Right lobe of liver (tissue), 6 donors: ENCODE results near the gene PRMT7. TPM values are rescaled to one million over a fixed set of nuclear protein-coding genes. Genes with fewer than 3 reads are reported as not detected.

ENCODE experiments used
- ATAC-seq, 4 donors: fragments of 200-7000 bp; cut with Tn5 transposase; one replicate each; pipeline ENCODE4 v1.9.1; 2020; ENCODE audit warnings: mild to moderate bottlenecking in 4 of 4, moderate library complexity in 4 of 4
- DNase-seq, 3 donors: peaks; one replicate each; pipeline ENCODE4 v3.0.0-alpha.2; 2020
- H3K27ac ChIP-seq, 3 donors: fragments of 200-600 bp; one replicate each; pipeline ENCODE4 v1.8.0; 2022
- H3K27me3 ChIP-seq, 2 donors: fragments of 200-600 bp; one replicate each; pipeline ENCODE4 v1.8.0; 2022
- H3K36me3 ChIP-seq, 4 donors: fragments of 200-600 bp; sonication (generic) in 1 of 4; one replicate each; pipeline versions ENCODE4 v1.5.1 to v1.8.0; 2017 to 2022; ENCODE audit warnings: control low read depth in 1 of 4
- H3K4me1 ChIP-seq, 4 donors: fragments of 200-600 bp; sonication (generic) in 1 of 4; one replicate each; pipeline versions ENCODE4 v1.5.1 to v1.8.0; 2017 to 2022; ENCODE audit warnings: control low read depth in 1 of 4
- H3K4me3 ChIP-seq, 3 donors: fragments of 200-600 bp; one replicate each; pipeline ENCODE4 v1.8.0; 2022
- H3K9me3 ChIP-seq, 4 donors: fragments of 200-600 bp; sonication (generic) in 1 of 4; one replicate each; pipeline versions ENCODE4 v1.5.1 to v1.8.0; 2017 to 2022; ENCODE audit warnings: control low read depth in 1 of 4
- CTCF ChIP-seq, 4 donors: fragments of 200-600 bp in 3 of 4; fragments of 450-650 bp in 1 of 4; IDR thresholded peaks; one replicate each; pipeline versions ENCODE4 v1.5.1 to v1.8.0; 2016 to 2022; ENCODE audit warnings: antibody characterized with exemption in 4 of 4, mild to moderate bottlenecking in 2 of 4
- POLR2A ChIP-seq: fragments of 450-650 bp; IDR thresholded peaks from one replicate; pipeline ENCODE4 v1.6.1; 2017; ENCODE audit warnings: antibody characterized with exemption, mild to moderate bottlenecking
- WGBS: methylation state at CpG from one replicate; pipeline ENCODE4 v1.1.6; 2018; ENCODE audit warnings: low coverage, low lambda C conversion rate; ENCODE audit not compliant: insufficient coverage; ENCODE audit errors: missing lambda C conversion rate; 5-methylcytosine and 5-hydroxymethylcytosine counted together
- intact Hi-C, 2 donors: fragments of 100-400 bp; cut with DNase I; formaldehyde crosslinking; loops; one replicate each; pipeline versions ENCODE4 v1.11.2 to v1.14.1; 2022
- total RNA-seq, 6 experiments: library from RNA; depleted of rRNA in 2 of 6; stranded (reverse); fragments of >200 nt in 2 of 6; fragmentation: NEBNext Ultra II Directional in 3 of 6; extraction: Animal tissue kit (Norgen Biotek cat#: 25700) in 3 of 6; gene quantifications; one replicate each; pipeline versions ENCODE4 v1.1.0 to v1.2.4, GENCODE V29; 2016 to 2023
- donor health status: DM: no; HTN: yes; CAD: no.
- donor health status: DM: no; HTN: no; CAD: no.
- donor health status: DM: no; HTN: no; CAD: no.
- donor health status: DM: no; HTN: yes; CAD: no.
- donor health status: DM: no; HTN: yes; CAD: no.

The PRMT7 gene
- total RNA-seq, 6 experiments from 2014 or later, result 13.1 to 28.3 (median 21.1) TPM

- Histone ChIP-seq H3K4me3 (no peak overlapping the region), H3K36me3 (no peaks in the 10 kb centered on the region), H3K4me1 (peaks cover 0 to 19% (median 9%) of the 10 kb centered on the region in 4 donors), H3K9me3 (no peaks in the 10 kb centered on the region), H3K27ac (no peak overlapping the region), H3K27me3 (no peaks in the 10 kb centered on the region)
- WGBS, result 69% methylated on average over 4 of the region's 5 CpGs
- intact Hi-C loops, result no loop called here
- ATAC-seq, result no peak
- no peak for TF ChIP-seq CTCF (IDR thresholded peaks at IDR 0.05)
- no peak for TF ChIP-seq POLR2A
- DNase-seq, result no peak
Measured at GRCh38 chr16:68382296-68382718, 71.5 kb downstream of the PRMT7 start.

GRCh38 chr16:68383858-68384257 lies 73.0 kb downstream of the PRMT7 start:
- H3K4me1 ChIP-seq, result peaks cover 0 to 35% (median 16%) of the 10 kb centered on the region in 4 donors
- DNase-seq, result peak in 1 of 3 donors; percentile 27
- WGBS, result 100% methylated on average over 2 of the region's 4 CpGs
- no peaks in the 10 kb centered on the region for H3K27me3 ChIP-seq
- no peaks in the 10 kb centered on the region for H3K9me3 ChIP-seq
- H3K4me3 ChIP-seq, result no peak overlapping the region
- no peak overlapping the region for H3K27ac ChIP-seq
- no peaks in the 10 kb centered on the region for H3K36me3 ChIP-seq
- ATAC-seq, result no peak
- no peak for TF ChIP-seq CTCF (IDR thresholded peaks at IDR 0.05)
- TF ChIP-seq POLR2A, result no peak
- intact Hi-C loops, result no loop called here

GRCh38 chr16:68384288-68385161 lies 73.7 kb downstream of the PRMT7 start:
- H3K4me1 ChIP-seq, result peaks cover 0 to 40% (median 18%) of the 10 kb centered on the region in 4 donors
- intact Hi-C loops, result no loop called here
- DNase-seq, result peak in 1 of 3 donors; percentile 15

GRCh38 chr16:68385371-68385770 lies 74.6 kb downstream of the PRMT7 start:
- TF ChIP-seq POLR2A (no peak), CTCF (IDR thresholded peaks at IDR 0.05) (no peak)
- WGBS, result 63% methylated on average over 6 of the region's 6 CpGs
- peak in 1 of 3 donors; percentile 3 for DNase-seq
- Histone ChIP-seq H3K27ac (no peak overlapping the region), H3K27me3 (no peaks in the 10 kb centered on the region), H3K36me3 (no peaks in the 10 kb centered on the region), H3K4me3 (no peak overlapping the region), H3K9me3 (no peaks in the 10 kb centered on the region), H3K4me1 (peaks cover 0 to 42% (median 20%) of the 10 kb centered on the region in 4 donors)
- ATAC-seq, result no peak
- intact Hi-C loops, result no loop called here

More at GRCh38 chr16:68384288-68385161, 73.7 kb downstream of the PRMT7 start:
- 55% methylated on average over 3 of the region's 7 CpGs for WGBS
- no peaks in the 10 kb centered on the region for H3K27me3 ChIP-seq
- no peaks in the 10 kb centered on the region for H3K9me3 ChIP-seq
- TF ChIP-seq POLR2A, result no peak
- TF ChIP-seq CTCF (IDR thresholded peaks at IDR 0.05), result no peak
- H3K27ac ChIP-seq, result no peak overlapping the region
- H3K4me3 ChIP-seq, result no peak overlapping the region
- no peaks in the 10 kb centered on the region for H3K36me3 ChIP-seq
- ATAC-seq, result no peak
